ENCODE results near the gene POU6F2.

DNA sequence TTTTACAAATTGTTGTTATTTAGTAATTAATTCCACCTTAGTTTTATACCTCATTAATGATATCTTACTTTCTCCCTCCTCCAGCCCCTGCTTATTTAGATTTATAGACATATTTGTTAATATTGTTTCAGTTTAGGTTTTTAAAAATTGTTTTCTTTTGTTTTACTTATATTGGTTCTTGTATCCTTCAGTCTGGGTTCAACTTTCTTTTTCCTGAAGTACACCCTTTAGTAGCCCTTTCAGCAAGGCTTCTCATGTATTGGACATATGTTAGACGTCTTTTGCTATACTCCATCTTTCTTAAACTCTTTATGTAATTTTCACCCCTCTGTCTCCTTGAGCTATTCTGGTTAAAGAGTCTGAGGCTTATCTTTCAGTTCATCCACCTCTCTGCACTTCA, 12.8 kb upstream of the POU6F2 start:
- TF ChIP-seq, protein P1, sequence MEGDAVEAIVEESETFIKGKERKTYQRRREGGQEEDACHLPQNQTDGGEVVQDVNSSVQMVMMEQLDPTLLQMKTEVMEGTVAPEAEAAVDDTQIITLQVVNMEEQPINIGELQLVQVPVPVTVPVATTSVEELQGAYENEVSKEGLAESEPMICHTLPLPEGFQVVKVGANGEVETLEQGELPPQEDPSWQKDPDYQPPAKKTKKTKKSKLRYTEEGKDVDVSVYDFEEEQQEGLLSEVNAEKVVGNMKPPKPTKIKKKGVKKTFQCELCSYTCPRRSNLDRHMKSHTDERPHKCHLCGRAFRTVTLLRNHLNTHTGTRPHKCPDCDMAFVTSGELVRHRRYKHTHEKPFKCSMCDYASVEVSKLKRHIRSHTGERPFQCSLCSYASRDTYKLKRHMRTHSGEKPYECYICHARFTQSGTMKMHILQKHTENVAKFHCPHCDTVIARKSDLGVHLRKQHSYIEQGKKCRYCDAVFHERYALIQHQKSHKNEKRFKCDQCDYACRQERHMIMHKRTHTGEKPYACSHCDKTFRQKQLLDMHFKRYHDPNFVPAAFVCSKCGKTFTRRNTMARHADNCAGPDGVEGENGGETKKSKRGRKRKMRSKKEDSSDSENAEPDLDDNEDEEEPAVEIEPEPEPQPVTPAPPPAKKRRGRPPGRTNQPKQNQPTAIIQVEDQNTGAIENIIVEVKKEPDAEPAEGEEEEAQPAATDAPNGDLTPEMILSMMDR (conservative IDR thresholded peaks at IDR 0.05 in 1 of 2, IDR thresholded peaks at IDR 0.05 in 1 of 2; ENCODE audit: low read depth in 1 of 2, low read length in 2 of 2), result no peak
- TF ChIP-seq EZH2 (IDR thresholded peaks at IDR 0.05; ENCODE audit: low read length, missing control alignments), result no peak

All from fibroblast of lung (primary cell).